GM19099 (cell line): ENCODE results near the gene CHST11.

Source experiments
- POLR2A ChIP-seq: IDR thresholded peaks from 3 replicates; pipeline ENCODE4 v1.6.1; 2011; ENCODE audit warnings: low read depth; ENCODE audit not compliant: insufficient read length; ENCODE audit errors: extremely low read depth

Gene CHST11

GRCh38 chr12:104659058-104659457, 202.3 kb downstream of the CHST11 start:
- no peak for TF ChIP-seq POLR2A

GRCh38 chr12:104662203-104662602, 205.5 kb downstream of the CHST11 start:
- no peak for TF ChIP-seq POLR2A

GRCh38 chr12:104662908-104663307, 206.2 kb downstream of the CHST11 start:
- no peak for TF ChIP-seq POLR2A

GRCh38 chr12:104664351-104664750, 207.6 kb downstream of the CHST11 start:
- TF ChIP-seq POLR2A = no peak

GRCh38 chr12:104665296-104665695, 208.5 kb downstream of the CHST11 start:
- no peak for TF ChIP-seq POLR2A

- TF ChIP-seq POLR2A = no peak
Observed at GRCh38 chr12:104667139-104667538, 210.4 kb downstream of the CHST11 start.

GRCh38 chr12:104668274-104668718, 211.5 kb downstream of the CHST11 start:
- TF ChIP-seq POLR2A = no peak

- TF ChIP-seq POLR2A = no peak
Observed at GRCh38 chr12:104669089-104669721, 212.5 kb downstream of the CHST11 start.

- no peak for TF ChIP-seq POLR2A
Observed at GRCh38 chr12:104669851-104670337, 213.1 kb downstream of the CHST11 start.

- no peak for TF ChIP-seq POLR2A
Observed at GRCh38 chr12:104670439-104671408, 214.0 kb downstream of the CHST11 start.

GRCh38 chr12:104671409-104672095, 214.8 kb downstream of the CHST11 start:
- peak; percentile 38 for TF ChIP-seq POLR2A

- no peak for TF ChIP-seq POLR2A
Observed at GRCh38 chr12:104672096-104672445, 215.3 kb downstream of the CHST11 start.

GRCh38 chr12:104672501-104673265, 215.9 kb downstream of the CHST11 start:
- no peak for TF ChIP-seq POLR2A

GRCh38 chr12:104673294-104673693, 216.5 kb downstream of the CHST11 start:
- TF ChIP-seq POLR2A = no peak
